K562 (cell line): ENCODE measurements around the gene HSDL1. TPM values are rescaled to one million over a fixed set of nuclear protein-coding genes. Genes with fewer than 3 reads are reported as not detected.

Source experiments
- ATAC-seq: fragments of 200-7000 bp; cut with Tn5 transposase; 3 replicates; pipeline ENCODE4 v1.9.1; 2020; ENCODE audit warnings: moderate library complexity
- BruUV-seq: library from RNA; stranded (reverse); fragments of 400-500 nt; replicated peaks from 2 replicates; lab custom pipeline; 2021; lab: Mats Ljungman, UMichigan
- CTCF ChIA-PET: fragments of 300-600 bp; formaldehyde crosslinking; extraction: SDS; loops from one replicate; lab custom pipeline; 2021; ENCODE audit warnings: low intra/inter-chr PET ratio; lab: Yijun Ruan, JAX
- POLR2A ChIA-PET: fragments of 300-600, 350-650 bp; sonication (Branson Sonifier 250); formaldehyde crosslinking; extraction: SDS; loops from one replicate; lab custom pipeline; 2021; ENCODE audit warnings: antibody characterized with exemption, inconsistent platforms; lab: Yijun Ruan, JAX
- DNase-seq, 4 experiments: peaks; one replicate each; pipeline versions ENCODE4 v3.0.0 to v3.0.0-alpha.2; 2011 to 2018; ENCODE audit warnings: low spot score in 3 of 4, mixed read lengths in 3 of 4; ENCODE audit errors: extremely low read depth in 1 of 4
- FAIRE-seq: peaks from 2 replicates; lab custom pipeline; 2011; peaks lifted over from hg19 to GRCh38; lab: Jason Lieb, UNC
- H2AFZ ChIP-seq: 2 replicates; pipeline ENCODE4 v1.6.0; 2011; ENCODE audit warnings: low read depth, low read length, control low read depth, inconsistent platforms
- H3K27ac ChIP-seq: fragments of 200-600 bp; 3 replicates; pipeline ENCODE4 v1.8.0; 2011; ENCODE audit warnings: low read depth, mild to moderate bottlenecking, control low read depth, inconsistent platforms, low read length, moderate library complexity, mixed read lengths; ENCODE audit errors: extremely low read depth
- H3K27me3 ChIP-seq, 2 experiments: fragments of 300-600 bp in 1 of 2; 2 replicates in 1 of 2; 3 replicates in 1 of 2; pipeline versions ENCODE4 v1.6.0 to v1.8.0; 2011; ENCODE audit warnings: inconsistent platforms in 2 of 2, low read length in 2 of 2, mild to moderate bottlenecking in 1 of 2, mixed read lengths in 1 of 2, moderate library complexity in 1 of 2; ENCODE audit not compliant: control insufficient read depth in 2 of 2, insufficient read depth in 2 of 2
- H3K36me3 ChIP-seq: fragments of 300-600 bp; 3 replicates; pipeline ENCODE4 v1.8.0; 2011; ENCODE audit warnings: mild to moderate bottlenecking, low read length, inconsistent platforms; ENCODE audit not compliant: control insufficient read depth, insufficient read depth
- H3K4me1 ChIP-seq, 2 experiments: fragments of 200-600 bp in 1 of 2; replicated peaks in 1 of 2; 2 replicates in 1 of 2; 3 replicates in 1 of 2; pipeline versions ENCODE4 v1.5.1 to v1.8.0; 2011; ENCODE audit warnings: inconsistent platforms in 2 of 2, low read length in 2 of 2, mild to moderate bottlenecking in 1 of 2, mixed read lengths in 1 of 2, moderate library complexity in 1 of 2; ENCODE audit not compliant: control insufficient read depth in 2 of 2, insufficient read depth in 2 of 2
- H3K4me2 ChIP-seq: 2 replicates; pipeline ENCODE4 v1.6.1; 2011; ENCODE audit warnings: low read length, control low read depth, inconsistent platforms, mixed read lengths; ENCODE audit not compliant: insufficient read depth
- H3K4me3 ChIP-seq: fragments of 200-600 bp; sonication (generic), shearing (Covaris generic); 2 replicates; pipeline ENCODE4 v1.5.1; 2016; ENCODE audit warnings: control low read depth, inconsistent platforms
- H3K79me2 ChIP-seq: fragments of 200-600 bp; 3 replicates; pipeline ENCODE4 v1.8.0; 2011; ENCODE audit warnings: low read length, inconsistent platforms; ENCODE audit not compliant: control insufficient read depth, insufficient read depth
- H3K9ac ChIP-seq, 2 experiments: 2 replicates each; pipeline versions ENCODE4 v1.6.0 to v1.6.1; 2011; ENCODE audit warnings: low read depth in 2 of 2, low read length in 2 of 2, control low read depth in 1 of 2, inconsistent platforms in 1 of 2, mild to moderate bottlenecking in 1 of 2, mixed read lengths in 1 of 2; ENCODE audit not compliant: insufficient read depth in 1 of 2
- H3K9me1 ChIP-seq: one replicate; pipeline ENCODE4 v1.6.0; 2011; ENCODE audit warnings: inconsistent platforms, mild to moderate bottlenecking, low read length, moderate library complexity; ENCODE audit not compliant: control insufficient read depth, insufficient read depth
- H3K9me3 ChIP-seq: replicated peaks from 2 replicates; pipeline ENCODE4 v1.5.1; 2011; ENCODE audit warnings: low read depth, low read length, inconsistent platforms; ENCODE audit not compliant: control insufficient read depth, insufficient read depth
- H4K20me1 ChIP-seq: replicated peaks from 2 replicates; pipeline ENCODE4 v1.6.1; 2011; ENCODE audit warnings: low read length, inconsistent platforms, mixed read lengths; ENCODE audit not compliant: control insufficient read depth, insufficient read depth
- BCOR ChIP-seq: fragments of 450-650 bp; IDR thresholded peaks from 2 replicates; pipeline ENCODE4 v1.6.1; 2016
- HDAC6 ChIP-seq: IDR thresholded peaks from 2 replicates; pipeline ENCODE4 v1.6.1; 2012; ENCODE audit warnings: low read depth, mild to moderate bottlenecking, control low read depth, inconsistent platforms, low read length, moderate library complexity
- HEY1 ChIP-seq: fragments of 250-450 bp; sonication (Bioruptor Pico); IDR thresholded peaks from 2 replicates; pipeline ENCODE4 v1.5.0; 2020; ENCODE audit warnings: mild to moderate bottlenecking, moderate library complexity, borderline replicate concordance
- HNRNPL ChIP-seq: fragments of 200-400 bp; formaldehyde crosslinking; IDR thresholded peaks from 2 replicates; pipeline ENCODE4 v1.6.1; 2017; ENCODE audit warnings: low read depth, mild to moderate bottlenecking, low read length
- POLR2B ChIP-seq: fragments of 450-650 bp; IDR thresholded peaks from 2 replicates; pipeline ENCODE4 v1.6.1; 2018; ENCODE audit warnings: low read depth; ENCODE audit not compliant: partially characterized antibody
- POLR2G ChIP-seq: fragments of 200-400 bp; formaldehyde crosslinking; IDR thresholded peaks from 2 replicates; pipeline ENCODE4 v1.6.1; 2017; ENCODE audit warnings: low read depth, mild to moderate bottlenecking, antibody characterized with exemption, low read length, moderate library complexity
- RBFOX2 ChIP-seq: fragments of 200-400 bp; formaldehyde crosslinking; IDR thresholded peaks from 2 replicates; pipeline ENCODE4 v1.6.1; 2017; ENCODE audit warnings: low read depth, mild to moderate bottlenecking, low read length, moderate library complexity
- SRSF9 ChIP-seq: fragments of 200-400 bp; formaldehyde crosslinking; IDR thresholded peaks from 2 replicates; pipeline ENCODE4 v1.6.1; 2017; ENCODE audit warnings: low read depth, low read length, borderline replicate concordance
- ZNF253 ChIP-seq: fragments of 250-450 bp; sonication (Bioruptor Pico); conservative IDR thresholded peaks from 2 replicates; pipeline ENCODE4 v1.6.1; 2021; ENCODE audit warnings: mild to moderate bottlenecking
- WGBS: fragments of 100-300 bp; shearing (Covaris generic); methylation state at CpG from one replicate; pipeline ENCODE4 v1.1.6; 2016; ENCODE audit warnings: low coverage, mixed read lengths; ENCODE audit not compliant: insufficient coverage; ENCODE audit errors: missing lambda C conversion rate; 5-methylcytosine and 5-hydroxymethylcytosine counted together
- in situ Hi-C: fragments of 300-500 bp; cut with MboI; formaldehyde crosslinking; loops from 4 replicates; pipeline ENCODE4 v1.15.0; 2018; ENCODE audit warnings: inconsistent platforms, mixed read lengths
- intact Hi-C: fragments of 100-400 bp; cut with micrococcal nuclease; formaldehyde crosslinking; loops from 2 replicates; pipeline ENCODE4 v1.14.2; 2022
- polyA plus RNA-seq, 8 experiments: library from polyadenylated mRNA; depleted of rRNA in 4 of 8; stranded (reverse) in 5 of 8; unstranded in 3 of 8; fragments of >200 nt; fragmentation: Nextera tagmentation in 2 of 8; fragmentation: Illumina TruSeq in 1 of 8; extraction: Ambion mirVana in 2 of 8; extraction: Trizol in 1 of 8; gene quantifications; 2 replicates each; pipeline versions ENCODE4 v1.2.1 to v1.2.3, GENCODE V29; 2011 to 2014; ENCODE audit warnings: inconsistent platforms in 1 of 8, missing spikeins in 1 of 8
- total RNA-seq, 7 experiments: library from RNA; depleted of rRNA in 6 of 7; stranded (reverse); fragments of >200 nt in 6 of 7; fragmentation: Illumina TruSeq in 2 of 7; extraction: Trizol in 2 of 7; gene quantifications; 2 replicates each; pipeline versions ENCODE4 v1.2.1 to v1.2.3, GENCODE V29; 2011 to 2021; ENCODE audit warnings: low replicate concordance in 1 of 7

HSDL1 gene
- total and polyA plus RNA-seq, 9 of the 15 experiments (the other 6 are each of a cell fraction or from before 2014, with no cell fraction given): 14.8 to 41.2 (median 27.7) TPM

GRCh38 chr16:84176192-84177053 lies 31.4 kb upstream of the HSDL1 start:
- no TSS peak for BruUV-seq
- CTCF ChIA-PET: interaction anchor here (1.0 kb wide), 1 partner anchor 35 kb away, joined by 3 read pairs; no protein-coding TSS in a partner anchor
- ATAC-seq: peak; percentile 20
- POLR2A ChIA-PET: interaction anchor here (0.6 to 1.7 kb wide), 7 partner anchors 9 to 184 kb away, joined by 3 to 8 read pairs (median 3); partner anchors contain the start of gene TAF1C
- peak overlapping the region in 1 of 2 experiments; percentile 32; a peak in 2 of 4 replicates for H3K9ac ChIP-seq
- H3K9me1 ChIP-seq: no peaks in the 10 kb centered on the region
- peaks cover 5 to 20% of the 10 kb centered on the region in 2 experiments; a peak in 4 of 5 replicates for H3K27me3 ChIP-seq
- H3K36me3 ChIP-seq: peaks cover 39% of the 10 kb centered on the region; the same call in 1 of the 3 replicates
- H3K4me2 ChIP-seq: no peak overlapping the region
- H3K79me2 ChIP-seq: no peaks in the 10 kb centered on the region
- 57% methylated on average over 18 of the region's 18 CpGs for WGBS
- FAIRE-seq: no peak
- in situ Hi-C loops (no loop called here), intact Hi-C loops (loop anchor here (5.0 kb wide), 1 partner anchor 219 kb away; no protein-coding TSS in a partner anchor)
- no peak for DNase-seq
- H4K20me1 ChIP-seq: peaks cover 20% of the 10 kb centered on the region
- H3K4me1 ChIP-seq: peaks cover 7 to 41% of the 10 kb centered on the region in 2 experiments; a peak in 3 of 5 replicates
- no peak overlapping the region for H3K4me3 ChIP-seq
- no peaks in the 10 kb centered on the region for H3K9me3 ChIP-seq
- H2AFZ ChIP-seq: no peak overlapping the region
- no peak overlapping the region for H3K27ac ChIP-seq
- TF ChIP-seq POLR2G (peak; percentile 71), HDAC6 (no peak), BCOR (no peak), HNRNPL (no peak), POLR2B (peak; percentile 19), ZNF253 (CRISPR knock-in tag) (no peak), RBFOX2 (0 out of 2 replicates have a peak, but pooled peaks have one; percentile 21), HEY1 (no peak), SRSF9 (no peak)
